RWPE1 (cell line): ENCODE results near the gene DCAF5.
"Not testable (repeated sequence)": the region's sequence is repeated elsewhere in the genome, so short reads cannot be mapped to it uniquely, and the experiment has no call there.

ENCODE experiments used
- CTCF ChIA-PET: fragments of 350-600 bp; sonication (Branson Sonifier 250); formaldehyde crosslinking; extraction: SDS; loops from one replicate; lab custom pipeline; 2021; lab: Yijun Ruan, JAX
- POLR2A ChIA-PET: fragments of 400-600 bp; formaldehyde crosslinking; extraction: SDS; loops from one replicate; lab custom pipeline; 2020; ENCODE audit warnings: antibody characterized with exemption; ENCODE audit not compliant: low non-redundant PET; lab: Yijun Ruan, JAX
- DNase-seq: peaks from one replicate; pipeline ENCODE4 v3.0.0; 2012; ENCODE audit warnings: low spot score
- H3K27ac ChIP-seq: fragments of 450-650 bp; 2 replicates; pipeline ENCODE4 v1.5.1; 2017
- CTCF ChIP-seq: fragments of 450-650 bp; conservative IDR thresholded peaks from 2 replicates; pipeline ENCODE4 v1.5.1; 2017; ENCODE audit warnings: low read depth, mild to moderate bottlenecking

Gene DCAF5

GRCh38 chr14:69072584-69072983 is 80.3 kb downstream of the DCAF5 start:
- no peak overlapping the region for H3K27ac ChIP-seq
- POLR2A ChIA-PET: no interaction called here
- DNase-seq: no peak
- CTCF ChIA-PET: no interaction called here
- TF ChIP-seq CTCF: no peak

GRCh38 chr14:69068744-69069421 is 84.0 kb downstream of the DCAF5 start:
- POLR2A ChIA-PET: no interaction called here

GRCh38 chr14:69066396-69067171 is 86.3 kb downstream of the DCAF5 start:
- ChIA-PET POLR2A (no interaction called here), CTCF (interaction anchor here (0.6 kb wide), 1 partner anchor 18 kb away, joined by 7 read pairs; no protein-coding TSS in a partner anchor)
- no peak for TF ChIP-seq CTCF
- H3K27ac ChIP-seq: no peak overlapping the region
- DNase-seq: no peak

More at GRCh38 chr14:69068744-69069421, 84.0 kb downstream of the DCAF5 start:
- no peak for DNase-seq
- TF ChIP-seq CTCF: no peak
- CTCF ChIA-PET: interaction anchor here (0.7 kb wide), 2 partner anchors 61 to 93 kb away, joined by 3 to 4 read pairs; no protein-coding TSS in a partner anchor
- H3K27ac ChIP-seq: no peak overlapping the region

- DNase-seq: not testable (repeated sequence)
Observed at GRCh38 chr14:69065934-69066333, 87.0 kb downstream of the DCAF5 start.

GRCh38 chr14:69064596-69064995 is 88.3 kb downstream of the DCAF5 start:
- CTCF ChIA-PET: interaction anchor here (0.6 to 0.7 kb wide), 2 partner anchors 60 to 694 kb away, joined by 3 read pairs; no protein-coding TSS in a partner anchor
- no peak for TF ChIP-seq CTCF

More at GRCh38 chr14:69065934-69066333, 87.0 kb downstream of the DCAF5 start:
- H3K27ac ChIP-seq, POLR2A ChIA-PET: not testable (repeated sequence)
- CTCF ChIA-PET: interaction anchor here (0.6 kb wide), 2 partner anchors 17 to 29 kb away, joined by 3 to 7 read pairs; no protein-coding TSS in a partner anchor

GRCh38 chr14:69059658-69060623 is 93.0 kb downstream of the DCAF5 start:
- TF ChIP-seq CTCF: no peak
- no peak overlapping the region for H3K27ac ChIP-seq
- peak; percentile 67 for DNase-seq
- ChIA-PET POLR2A (no interaction called here), CTCF (interaction anchor here (0.6 to 1.0 kb wide), 3 partner anchors 47 to 399 kb away, joined by 3 to 10 read pairs (median 3); no protein-coding TSS in a partner anchor)

More at GRCh38 chr14:69064596-69064995, 88.3 kb downstream of the DCAF5 start:
- no peak for DNase-seq
- POLR2A ChIA-PET: no interaction called here
- H3K27ac ChIP-seq: no peak overlapping the region
